NCI-H2227 (cell line): Measurements from ENCODE around the gene ZBED1.
"Not testable (repeated sequence)": the region's sequence is repeated elsewhere in the genome, so short reads cannot be mapped to it uniquely, and the experiment has no call there.

Experiments used
- DNase-seq: peaks from one replicate; lab custom pipeline; 2025; ENCODE audit not compliant: unreplicated experiment; lab: John Stamatoyannopoulos, UW

The ZBED1 gene

GRCh38 chrX:2500803-2501558 is at the start of gene ZBED1, which contains the start of gene DHRSX:
Gene ZBED1, minus strand, starts transcription at chrX:2500976. Its CDS starts 10,257 bp downstream, at chrX:2490719.
Gene DHRSX, minus strand, starts transcription at chrX:2500976. Its CDS starts 51 bp downstream, at chrX:2500925.
- no peak for DNase-seq

- DNase-seq, result no peak
Measured at GRCh38 chrX:2549876-2550275, 49.1 kb upstream of the ZBED1 start.

- no peak for DNase-seq
Measured at GRCh38 chrX:2548711-2549423, 48.1 kb upstream of the ZBED1 start.

GRCh38 chrX:2547736-2548135 is 47.0 kb upstream of the ZBED1 start:
- DNase-seq, result no peak

- DNase-seq, result no peak
Measured at GRCh38 chrX:2546496-2546895, 45.7 kb upstream of the ZBED1 start.

GRCh38 chrX:2545144-2545543 is 44.4 kb upstream of the ZBED1 start:
- no peak for DNase-seq

GRCh38 chrX:2542826-2543521 is 42.2 kb upstream of the ZBED1 start:
- DNase-seq, result no peak

- no peak for DNase-seq
Measured at GRCh38 chrX:2541603-2542002, 40.8 kb upstream of the ZBED1 start.

GRCh38 chrX:2540426-2540947 is 39.7 kb upstream of the ZBED1 start:
- no peak for DNase-seq

- no peak for DNase-seq
Measured at GRCh38 chrX:2539586-2539985, 38.8 kb upstream of the ZBED1 start.

- DNase-seq, result no peak
Measured at GRCh38 chrX:2538031-2538757, 37.4 kb upstream of the ZBED1 start.

GRCh38 chrX:2536974-2537373 is 36.2 kb upstream of the ZBED1 start:
- DNase-seq, result no peak

GRCh38 chrX:2536141-2536540 is 35.4 kb upstream of the ZBED1 start:
- no peak for DNase-seq

GRCh38 chrX:2534261-2535021 is 33.7 kb upstream of the ZBED1 start:
- DNase-seq, result not testable (repeated sequence)

- no peak for DNase-seq
Measured at GRCh38 chrX:2533424-2533823, 32.6 kb upstream of the ZBED1 start.

- no peak for DNase-seq
Measured at GRCh38 chrX:2526390-2526789, 25.6 kb upstream of the ZBED1 start.

- DNase-seq, result no peak
Measured at GRCh38 chrX:2523911-2524310, 23.1 kb upstream of the ZBED1 start.

- DNase-seq, result no peak
Measured at GRCh38 chrX:2521927-2522386, 21.2 kb upstream of the ZBED1 start.

GRCh38 chrX:2521092-2521926 is 20.5 kb upstream of the ZBED1 start:
- no peak for DNase-seq
